GM18517 (cell line): ENCODE data around the gene LGALS8.
A peak's percentile ranks its signal among the peaks of the same experiment; 100 is the strongest.
"Not testable (repeated sequence)": the region's sequence is repeated elsewhere in the genome, so short reads cannot be mapped to it uniquely, and the experiment has no call there.

Source experiments
- ATAC-seq: cut with Tn5 transposase; IDR thresholded peaks from one replicate; pipeline ENCODE4 v1.9.1; 2021; ENCODE audit warnings: mild to moderate bottlenecking, moderate library complexity; ENCODE audit not compliant: unreplicated experiment

LGALS8 gene

DNA sequence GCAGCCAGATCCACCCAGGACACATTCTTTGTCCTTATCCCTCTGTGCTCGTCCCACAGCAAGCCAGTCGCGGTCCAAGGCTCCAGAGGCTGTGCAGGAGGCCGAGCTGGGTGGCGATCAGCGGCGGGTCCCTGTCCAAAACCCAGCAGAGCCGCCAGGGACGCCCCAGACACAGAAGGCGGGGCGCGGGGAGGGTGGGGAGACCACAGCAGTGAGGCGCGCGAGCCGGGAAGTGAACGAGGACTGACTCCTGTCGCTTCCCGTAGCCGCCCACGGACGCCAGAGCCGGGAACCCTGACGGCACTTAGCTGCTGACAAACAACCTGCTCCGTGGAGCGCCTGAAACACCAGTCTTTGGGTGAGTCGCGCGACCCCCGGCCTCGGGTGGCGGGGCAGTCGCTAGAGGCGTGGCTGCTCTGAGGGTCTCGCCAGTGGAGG lies at the start of gene LGALS8:
Gene LGALS8 (plus strand): TSS at position 279 of the 438 bp plus-strand sequence. CDS start 2,089 bp downstream, outside the sequence.
- peak; percentile 35 for ATAC-seq

DNA sequence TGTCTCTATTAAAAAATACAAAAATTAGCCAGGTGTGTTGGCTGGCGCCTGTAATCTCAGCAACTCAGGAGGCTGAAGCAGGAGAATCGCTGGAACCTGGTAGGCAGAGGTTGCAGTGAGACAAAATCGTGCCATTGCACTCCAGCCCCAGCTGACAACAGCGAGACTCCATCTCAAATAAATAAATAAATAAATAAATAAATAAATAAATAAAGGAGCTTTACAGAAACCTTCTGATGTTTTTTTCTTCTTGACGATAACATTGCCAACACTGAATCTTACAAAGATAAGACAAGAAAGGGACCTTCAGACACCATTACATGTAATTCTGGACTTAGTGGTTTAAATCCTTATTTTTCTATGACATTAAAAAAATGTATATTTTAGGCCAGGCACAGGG lies 47.8 kb upstream of the LGALS8 start:
- ATAC-seq = no peak

DNA sequence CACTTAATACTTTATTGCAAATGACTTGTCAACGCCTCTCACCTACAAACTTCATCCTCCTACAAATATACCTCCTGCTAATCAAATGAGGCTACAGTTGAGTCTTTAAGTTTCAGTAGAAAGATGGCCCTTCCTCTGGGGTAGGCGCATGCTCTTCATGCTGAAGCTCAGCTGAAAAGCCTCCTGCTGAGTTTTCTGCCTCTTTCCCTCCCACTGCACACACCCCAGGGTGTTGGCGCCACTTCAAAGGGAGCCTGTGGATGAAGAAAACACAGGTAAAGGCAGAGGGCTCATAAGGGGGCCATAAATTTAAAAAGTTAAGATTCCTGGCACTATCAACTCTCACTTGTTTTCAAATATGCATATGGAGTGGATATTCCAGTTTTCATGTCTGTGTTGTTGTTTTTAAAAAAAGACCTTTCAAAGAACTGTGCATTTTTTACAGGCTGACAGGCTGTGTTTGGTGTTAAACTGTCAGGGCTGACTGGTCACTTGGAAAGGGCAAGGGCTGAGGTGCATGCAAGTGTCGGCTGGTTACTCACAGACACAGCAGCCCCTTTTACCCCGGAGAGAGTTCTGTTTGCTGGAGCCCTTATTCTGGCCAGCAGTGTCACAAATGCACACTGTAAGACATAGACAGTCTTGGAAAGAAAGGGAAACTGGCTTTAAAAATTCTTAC lies 42.9 kb upstream of the LGALS8 start:
- no peak for ATAC-seq

DNA sequence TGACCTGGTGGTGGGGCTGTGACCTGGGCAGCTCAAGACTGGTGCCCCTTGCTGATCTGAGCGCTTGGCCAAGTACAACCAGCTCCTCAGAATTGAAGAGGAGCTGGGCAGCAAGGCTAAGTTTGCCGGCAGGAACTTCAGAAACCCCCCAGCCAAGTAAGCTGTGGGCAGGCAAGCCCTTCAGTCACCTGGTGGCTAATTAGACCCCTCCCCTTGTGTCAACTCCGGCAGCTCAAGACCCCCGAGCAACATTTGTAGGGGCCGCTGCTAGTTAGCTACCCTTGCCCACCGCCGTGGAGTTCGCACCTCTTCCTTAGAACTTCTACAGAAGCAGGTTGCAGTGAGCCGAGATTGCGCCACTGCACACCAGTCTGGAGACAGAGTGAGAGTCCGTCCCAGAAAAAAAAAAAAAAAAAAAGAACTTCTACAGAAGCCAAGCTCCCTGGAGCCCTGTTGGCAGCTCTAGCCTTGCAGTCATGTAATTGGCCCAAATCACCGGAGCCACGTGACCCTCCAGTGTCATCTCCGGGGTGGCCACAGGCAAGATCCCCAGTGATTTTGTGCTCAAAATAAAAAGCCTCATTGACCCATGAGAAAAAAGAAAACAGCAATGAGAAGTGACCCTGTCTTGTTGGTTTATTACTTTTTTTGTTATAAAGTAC lies 39.3 kb upstream of the LGALS8 start:
- no peak for ATAC-seq

DNA sequence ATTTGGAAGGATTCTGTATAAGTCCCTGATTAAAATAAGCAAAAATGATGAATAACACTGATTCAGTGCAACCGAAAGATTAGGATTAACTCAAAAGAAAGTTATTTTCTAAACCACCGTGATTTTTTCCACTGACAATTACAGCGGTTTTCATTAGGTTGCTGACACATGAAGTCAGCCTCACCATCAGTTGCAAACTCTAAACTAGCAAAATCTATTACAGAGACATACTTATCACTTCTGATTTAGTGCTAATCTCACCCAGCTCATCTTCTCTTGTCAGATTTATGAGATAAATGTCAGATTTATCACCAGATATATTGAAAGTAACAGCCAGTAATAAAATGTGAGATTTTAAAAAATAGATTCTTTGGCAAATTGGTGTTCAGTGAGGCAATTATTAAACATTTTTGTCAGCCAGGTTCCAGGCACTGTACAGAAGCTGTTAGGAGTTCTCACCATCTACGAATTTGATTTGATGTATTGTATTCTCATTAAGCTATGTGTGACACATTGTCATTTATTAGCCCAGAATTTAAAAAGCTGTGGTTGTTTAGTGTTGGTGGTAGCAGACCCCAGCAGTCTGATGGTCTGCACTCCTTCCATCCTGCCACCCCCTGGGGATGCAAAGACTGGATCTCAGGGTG lies 37.3 kb upstream of the LGALS8 start:
- ATAC-seq = no peak

DNA sequence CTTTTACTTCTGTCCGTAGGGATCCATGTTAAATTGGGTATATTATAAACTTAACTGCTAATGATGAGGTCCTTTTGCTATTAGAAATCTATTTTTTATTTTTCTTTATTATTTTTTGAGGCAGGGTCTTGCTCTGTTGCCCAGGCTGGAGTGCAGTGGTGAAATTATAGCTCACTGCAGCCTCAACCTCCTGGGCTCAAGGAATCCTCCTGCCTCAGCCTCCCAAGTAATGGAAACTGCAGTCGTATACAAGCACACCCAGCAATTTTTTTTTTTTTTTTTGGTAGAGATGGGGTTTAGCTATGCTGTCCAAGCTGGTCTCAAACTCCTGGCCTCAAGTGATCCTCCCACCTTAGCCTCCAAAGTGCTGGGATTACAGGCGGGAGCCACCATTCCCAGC lies 34.6 kb upstream of the LGALS8 start:
- ATAC-seq = not testable (repeated sequence)

DNA sequence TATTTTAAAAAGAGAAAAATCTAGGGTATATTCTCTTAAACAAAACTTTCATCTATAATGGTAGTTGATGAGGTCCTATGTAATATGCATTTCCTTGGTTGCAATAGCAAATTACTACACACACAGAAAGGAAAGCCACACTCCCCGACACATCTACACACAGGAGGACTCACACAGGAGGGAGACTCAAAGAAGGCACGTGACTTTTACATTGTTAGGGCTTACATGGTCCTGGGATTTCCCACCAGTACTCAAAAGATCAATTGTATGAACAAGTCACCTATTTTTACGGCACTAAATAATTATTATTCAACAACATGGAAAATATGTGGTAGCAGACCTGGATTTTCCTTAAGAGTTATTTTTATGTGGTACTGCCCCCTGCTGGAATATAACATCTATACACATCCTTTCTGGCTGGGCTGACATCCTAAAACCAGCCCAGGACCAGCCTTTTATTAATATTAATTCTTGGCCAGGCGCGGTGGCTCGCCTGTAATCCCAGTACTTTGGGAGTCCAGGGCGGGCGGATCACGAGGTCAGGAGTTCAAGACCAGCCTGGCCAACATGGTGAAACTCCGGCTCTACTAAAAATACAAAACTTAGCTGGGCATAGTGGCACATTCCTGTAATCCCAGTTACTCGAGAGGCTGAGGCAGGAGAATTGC lies 33.9 kb upstream of the LGALS8 start:
- no peak for ATAC-seq

DNA sequence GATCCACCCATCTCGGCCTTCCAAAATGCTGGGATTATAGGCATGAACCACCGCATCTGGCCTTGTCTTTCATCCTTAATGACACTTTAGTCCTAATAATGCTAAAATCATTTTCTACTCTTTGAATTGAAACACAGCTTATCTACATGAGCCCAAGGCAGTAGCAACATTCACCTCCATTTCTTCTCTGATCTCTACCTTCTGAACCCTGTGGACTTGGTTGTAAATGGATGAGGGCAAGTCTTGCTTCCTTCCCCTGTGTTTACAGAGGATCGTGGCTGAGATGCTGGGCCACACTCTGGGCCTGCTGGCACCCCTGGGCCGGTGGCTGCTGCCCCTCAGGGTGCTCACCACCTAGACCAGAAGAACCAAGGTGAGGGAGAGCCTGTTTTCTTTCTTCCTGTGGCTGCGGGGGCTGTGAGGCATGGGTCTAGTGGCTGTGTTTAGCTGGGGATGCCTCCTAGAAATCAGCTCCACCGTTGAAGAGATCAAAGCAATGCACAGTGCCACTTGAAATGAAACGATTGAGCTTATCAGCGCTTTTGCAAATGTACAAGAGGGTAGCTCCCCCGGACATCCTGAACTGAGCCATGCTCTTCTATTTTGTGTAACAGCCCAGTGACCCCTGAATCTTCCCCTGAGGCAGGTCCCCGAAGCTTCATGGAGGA lies 32.2 kb upstream of the LGALS8 start:
- no peak for ATAC-seq

DNA sequence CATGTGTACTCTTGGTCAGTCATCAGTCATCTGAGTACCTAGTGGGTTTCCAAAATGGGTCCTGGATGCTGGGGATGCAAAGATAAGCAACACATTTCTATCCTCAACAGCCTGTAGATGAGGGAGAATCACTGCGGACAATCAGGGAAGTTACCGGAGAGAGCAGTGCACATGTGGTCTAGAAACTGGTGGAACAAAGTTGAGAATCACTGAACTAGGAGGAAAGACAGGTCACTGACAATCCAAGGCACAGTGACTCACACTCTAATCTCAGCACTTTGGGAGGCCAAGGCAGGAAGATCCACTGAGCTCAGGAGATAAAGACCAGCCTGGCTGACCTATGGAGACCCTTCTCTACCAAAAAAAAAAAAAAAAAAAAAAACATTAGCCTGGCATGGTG lies 31.4 kb upstream of the LGALS8 start:
- ATAC-seq = no peak

DNA sequence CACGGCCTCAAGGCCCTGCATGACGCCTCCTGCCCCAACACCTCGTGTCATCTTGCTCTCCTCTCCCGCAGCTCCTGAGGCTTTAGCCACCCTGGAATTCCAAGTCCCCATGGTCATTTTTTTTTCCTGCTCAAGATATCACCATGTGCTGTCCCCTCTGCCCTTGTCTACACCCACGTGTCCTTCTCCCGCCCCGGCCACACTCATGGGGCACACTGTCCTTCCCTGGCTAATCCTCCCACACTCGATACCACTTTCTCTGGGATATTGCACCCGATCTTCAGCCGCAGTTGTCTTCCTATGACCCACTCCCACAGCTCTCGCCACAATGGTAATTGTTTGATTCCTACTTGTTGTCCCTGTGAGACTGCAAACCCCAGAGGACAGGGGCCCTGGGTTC lies 29.7 kb upstream of the LGALS8 start:
- ATAC-seq = no peak

DNA sequence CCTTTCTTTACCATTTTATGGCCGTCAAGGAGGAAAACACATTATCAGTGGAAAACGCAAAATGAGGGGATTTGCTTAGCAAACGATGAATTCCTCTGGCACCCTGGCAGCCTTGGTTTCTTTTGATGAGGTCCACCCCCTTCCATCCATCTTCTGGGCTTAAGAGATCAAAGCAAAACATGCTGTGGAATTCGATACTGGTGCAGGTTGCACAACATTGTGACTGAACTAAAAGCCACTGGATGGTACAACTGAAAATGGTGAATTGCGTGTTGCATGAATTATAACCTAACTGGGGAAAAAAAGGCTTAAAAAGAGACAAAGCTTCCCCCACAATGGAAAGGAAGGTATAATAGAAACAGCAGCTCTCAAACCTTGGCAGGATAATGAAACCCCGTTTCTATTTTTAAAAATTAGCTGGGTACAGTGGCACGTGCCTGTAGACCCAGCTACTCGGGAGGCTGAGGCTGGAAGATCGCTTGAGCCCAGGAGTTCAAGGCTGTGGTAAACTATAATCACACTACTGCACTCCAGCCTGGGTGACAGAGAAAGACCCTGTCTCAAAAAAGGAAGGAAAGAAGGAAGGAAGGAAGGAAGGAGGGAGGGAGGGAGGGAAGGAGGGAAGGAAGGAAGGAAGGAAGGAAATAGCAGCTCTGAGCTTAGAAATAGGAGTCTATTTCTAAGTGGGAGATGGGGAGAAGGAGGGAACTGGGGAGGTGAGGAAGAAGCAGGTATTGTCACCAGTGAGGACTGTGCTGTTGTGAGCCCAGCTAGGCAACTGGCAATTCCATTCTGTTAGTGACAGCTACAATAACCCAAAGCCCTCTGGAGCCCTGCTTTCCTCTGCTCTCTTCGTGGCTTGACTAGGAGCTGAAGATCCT lies 29.0 kb upstream of the LGALS8 start:
- no peak for ATAC-seq

DNA sequence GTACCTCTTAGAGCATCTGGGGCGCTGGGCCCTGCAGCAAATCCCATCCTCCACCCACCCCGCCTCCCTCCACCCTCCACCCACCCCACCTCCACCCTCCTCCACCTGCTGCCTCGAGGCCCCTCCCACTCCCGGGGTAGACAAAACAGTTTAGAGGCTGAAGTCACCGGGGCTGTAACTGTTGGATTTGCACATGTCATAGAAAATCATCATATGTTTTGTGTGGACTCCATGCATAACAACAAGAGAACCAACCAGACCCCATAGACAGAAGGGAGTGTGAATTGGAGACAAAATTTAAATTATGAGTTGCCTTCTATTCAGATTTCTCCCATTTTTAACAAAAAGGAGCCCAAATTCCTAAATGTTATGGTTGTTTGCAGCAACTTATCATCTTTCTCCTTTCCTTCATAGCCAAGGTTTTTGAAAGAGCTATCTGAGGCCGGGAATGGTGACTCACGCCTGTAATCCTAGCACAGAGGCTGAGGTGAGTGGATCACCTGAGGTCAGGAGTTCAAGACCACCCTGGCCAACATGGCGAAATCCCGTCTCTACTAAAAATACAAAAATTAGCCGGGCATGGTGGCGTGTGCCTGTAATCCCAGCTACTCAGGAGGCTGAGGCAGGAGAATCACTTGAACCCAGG lies 28.2 kb upstream of the LGALS8 start:
- no peak for ATAC-seq

DNA sequence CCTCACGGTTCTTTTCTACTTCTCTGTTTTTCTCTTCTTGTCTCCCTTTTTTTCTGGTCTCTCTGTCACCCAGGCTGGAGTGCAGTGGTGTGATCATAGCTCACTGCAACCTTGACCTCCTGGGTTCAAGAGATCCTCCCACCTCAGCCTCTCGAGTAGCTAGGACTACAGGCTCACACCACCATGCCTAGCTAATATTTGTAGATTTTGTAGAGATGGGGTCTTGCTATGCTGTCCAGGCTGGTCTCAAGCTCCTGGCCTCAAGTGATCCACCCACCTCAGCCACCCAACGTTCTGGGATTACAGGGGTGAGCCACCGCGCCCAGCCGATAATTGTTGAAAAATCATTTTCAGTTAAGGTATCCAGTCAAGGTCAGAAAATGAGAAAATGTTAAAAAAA lies 25.9 kb upstream of the LGALS8 start:
- ATAC-seq = no peak

DNA sequence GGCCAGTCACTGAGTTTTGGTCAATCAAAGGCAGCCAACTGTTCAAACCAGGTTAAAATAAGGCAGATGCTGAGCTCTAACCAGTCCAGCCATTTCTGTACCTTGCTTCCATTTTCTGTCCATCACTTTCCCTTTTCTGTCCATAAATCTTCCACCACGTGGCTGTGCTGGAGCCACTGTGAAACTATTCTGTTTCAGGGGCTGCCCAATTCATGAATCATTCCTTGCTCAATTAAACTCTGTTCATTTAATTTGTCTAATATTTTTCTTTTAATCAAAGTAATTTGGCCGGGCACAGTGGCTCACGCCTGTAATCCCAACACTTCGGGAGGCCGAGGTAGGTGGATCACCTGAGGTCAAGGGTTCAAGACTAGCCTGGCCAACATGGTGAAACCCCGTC lies 22.7 kb upstream of the LGALS8 start:
- ATAC-seq = no peak

DNA sequence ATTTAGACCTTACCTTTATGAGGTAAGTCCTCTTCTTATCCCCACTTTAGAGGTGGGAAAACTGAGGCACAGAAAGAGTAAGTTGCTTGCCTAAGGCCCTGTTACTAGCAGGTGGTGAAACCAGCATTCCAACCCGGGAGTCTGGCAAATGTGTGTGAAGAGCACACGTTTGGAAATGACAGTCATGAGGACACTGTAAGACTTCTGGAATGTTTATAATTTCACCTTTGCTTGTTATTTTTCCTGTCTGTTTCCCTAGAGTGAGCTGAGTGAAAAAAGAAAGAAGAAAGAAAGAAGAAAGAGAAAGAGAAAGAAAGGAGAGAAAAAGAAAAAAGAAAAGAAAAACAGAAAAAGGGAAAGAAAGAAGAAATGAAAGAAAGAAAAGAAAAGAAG lies 21.2 kb upstream of the LGALS8 start:
- ATAC-seq = no peak

DNA sequence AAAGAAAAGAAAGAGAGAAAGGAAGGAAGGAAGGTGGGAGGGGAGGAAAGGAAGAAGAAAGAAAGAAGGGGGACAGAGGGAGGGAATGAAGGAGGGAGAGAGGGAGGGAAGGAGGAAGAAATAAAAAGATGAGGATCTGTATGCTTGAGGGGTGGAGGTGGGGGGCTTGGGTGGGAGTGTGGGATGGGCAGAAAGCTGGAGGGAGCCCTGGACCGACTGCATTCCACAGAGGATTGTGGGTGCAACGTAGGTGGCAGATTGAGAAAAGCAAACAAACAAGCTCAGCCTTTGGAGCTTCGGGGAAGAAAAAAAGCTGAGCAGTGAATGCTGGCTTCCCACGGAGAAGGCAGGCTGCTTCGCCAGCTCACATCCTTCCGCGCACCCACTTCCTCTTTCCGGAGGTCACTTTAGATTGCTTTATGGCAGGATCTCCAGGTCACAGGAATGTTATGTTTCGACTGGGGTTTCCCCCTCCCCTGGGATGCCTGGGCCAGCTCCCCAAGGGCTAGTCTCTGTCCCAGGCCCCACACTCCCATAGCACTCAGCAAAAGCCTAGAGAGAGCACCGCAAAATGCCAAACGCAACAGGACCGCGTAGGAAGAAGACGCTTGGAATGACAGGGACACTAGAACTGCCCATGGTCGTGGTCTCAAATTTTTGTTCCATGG lies 20.7 kb upstream of the LGALS8 start:
- no peak for ATAC-seq

DNA sequence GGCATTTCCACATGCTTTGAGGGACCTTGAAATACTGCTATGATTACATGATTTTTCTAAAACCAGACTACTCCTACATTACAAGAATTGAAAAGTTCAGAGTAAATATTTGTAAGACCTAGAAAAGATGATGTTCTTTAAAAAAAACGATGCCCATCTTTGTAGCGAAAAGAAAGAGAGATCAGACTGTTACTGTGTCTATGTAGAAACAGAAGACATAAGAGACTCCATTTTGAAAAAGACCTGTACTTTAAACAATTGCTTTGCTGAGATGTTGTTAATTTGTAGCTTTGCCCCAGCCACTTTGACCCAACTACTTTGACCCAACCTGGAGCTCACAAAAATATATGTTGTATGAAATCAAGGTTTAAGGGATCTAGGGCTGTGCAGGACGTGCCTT lies 19.4 kb upstream of the LGALS8 start:
- ATAC-seq = not testable (repeated sequence)

DNA sequence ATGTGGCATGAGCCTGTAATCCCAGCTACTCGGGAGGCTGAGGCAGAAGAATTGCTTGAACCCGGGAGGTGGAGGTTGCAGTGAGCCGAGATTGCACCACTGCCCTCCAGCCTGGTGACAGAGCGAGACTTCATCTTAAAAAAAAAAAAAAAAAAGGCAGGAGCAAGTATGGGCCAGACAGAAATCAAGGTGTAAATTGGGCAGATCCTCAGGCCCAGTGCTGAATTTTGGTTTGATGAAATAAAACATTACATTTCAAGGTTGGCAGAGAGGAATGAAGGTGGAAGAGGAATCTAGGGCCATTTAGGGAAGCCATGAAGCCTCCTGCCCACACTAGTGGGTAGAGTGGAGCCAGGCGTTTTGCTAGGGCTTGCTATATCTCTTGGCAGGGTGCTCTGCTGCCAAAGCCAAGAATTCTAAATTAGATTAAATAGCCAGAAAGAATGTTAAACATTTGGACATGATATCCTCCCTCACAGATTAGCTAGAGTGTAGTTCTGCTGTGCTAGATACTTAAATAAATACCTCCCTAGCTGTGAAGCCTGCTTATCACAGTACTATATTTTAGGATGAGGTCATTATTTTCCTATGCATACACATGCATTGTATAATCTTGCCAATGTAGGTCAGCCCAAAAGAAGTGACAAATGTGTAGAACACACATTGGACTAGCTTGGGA lies 16.6 kb upstream of the LGALS8 start:
- ATAC-seq = no peak
